ENCODE results near the gene EXOC6. TPM values are rescaled to one million over a fixed set of nuclear protein-coding genes. Genes with fewer than 3 reads are reported as not detected.
A peak's percentile ranks its signal among the peaks of the same experiment; 100 is the strongest.

The EXOC6 gene
- total and polyA plus RNA-seq, 8 donors = 1.7 to 21.3 (median 4.6) TPM

DNA sequence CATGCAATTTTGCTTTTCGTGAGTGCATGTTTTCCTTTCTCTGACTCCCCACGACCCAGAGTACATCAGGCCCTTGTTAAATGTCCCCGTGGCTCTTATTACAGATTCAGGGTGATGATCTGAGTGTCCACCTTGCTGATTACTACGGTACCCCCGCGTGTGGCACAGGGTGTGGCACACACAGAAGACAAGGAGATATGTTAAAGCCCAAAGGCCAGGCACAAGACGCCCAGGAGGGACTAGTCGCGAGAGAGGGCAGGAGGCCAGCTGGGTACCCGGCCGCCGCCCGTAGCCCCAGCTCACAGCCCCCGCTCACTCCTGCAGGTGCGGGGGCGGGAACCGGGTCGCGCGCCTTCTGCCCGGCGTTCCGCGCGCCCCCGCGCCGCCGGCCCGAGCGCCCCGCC, 281 bp upstream of the EXOC6 start:
- TF ChIP-seq POLR2AphosphoS5 (IDR thresholded peaks at IDR 0.05) = no peak
- TF ChIP-seq EP300 (IDR thresholded peaks at IDR 0.05) = no peak
- TF ChIP-seq POLR2A (IDR thresholded peaks at IDR 0.05) = no peak
- no peak for TF ChIP-seq CTCF (IDR thresholded peaks at IDR 0.05)
- no peak for DNase-seq
- peak overlapping the region; percentile 82 to 97 (median 94) for H3K27ac ChIP-seq
- H3K36me3 ChIP-seq = no peaks in the 10 kb centered on the region
- H3K4me3 ChIP-seq = peak overlapping the region; percentile 91 to 99 (median 96)
- no peaks in the 10 kb centered on the region for H3K27me3 ChIP-seq
- H3K9me3 ChIP-seq = no peaks in the 10 kb centered on the region
- intact Hi-C loops (cut with DNase I; ENCODE audit: low total_unique reads) = no loop called here
- H3K4me1 ChIP-seq = peaks cover 6 to 33% (median 17%) of the 10 kb centered on the region in 4 donors
- WGBS, 5 donors = 1 to 3% (median 2%) methylated on average over 7 to 32 of the region's 32 CpGs

DNA sequence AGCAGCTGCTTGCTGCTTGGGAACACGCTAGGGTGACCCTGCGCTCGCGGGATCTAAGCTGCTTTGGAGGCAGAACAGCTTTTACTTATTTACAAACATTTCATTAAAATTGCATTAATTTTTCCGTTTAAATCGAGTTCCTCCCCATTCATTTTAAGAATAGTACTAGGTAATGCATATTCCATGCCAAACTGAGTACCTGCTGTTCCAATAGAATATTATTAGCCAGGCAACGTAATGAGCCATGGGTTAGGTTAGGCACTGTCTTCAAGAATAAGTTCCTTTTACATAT, 860 bp downstream of the EXOC6 start:
- Histone ChIP-seq H3K27me3 (no peaks in the 10 kb centered on the region), H3K9me3 (no peaks in the 10 kb centered on the region), H3K27ac (peak overlapping the region; percentile 82 to 97 (median 94)), H3K36me3 (no peaks in the 10 kb centered on the region), H3K4me1 (peaks cover 6 to 27% (median 17%) of the 10 kb centered on the region in 4 donors), H3K4me3 (peak overlapping the region; percentile 91 to 99 (median 96))
- DNase-seq = no peak
- TF ChIP-seq POLR2AphosphoS5 (IDR thresholded peaks at IDR 0.05) (no peak), POLR2A (IDR thresholded peaks at IDR 0.05) (no peak), CTCF (IDR thresholded peaks at IDR 0.05) (no peak), EP300 (IDR thresholded peaks at IDR 0.05) (no peak)
- intact Hi-C loops (cut with DNase I; ENCODE audit: low total_unique reads) = no loop called here
- 0 to 1% (median 1%) methylated on average over 7 of the region's 7 CpGs for WGBS, 5 donors

DNA sequence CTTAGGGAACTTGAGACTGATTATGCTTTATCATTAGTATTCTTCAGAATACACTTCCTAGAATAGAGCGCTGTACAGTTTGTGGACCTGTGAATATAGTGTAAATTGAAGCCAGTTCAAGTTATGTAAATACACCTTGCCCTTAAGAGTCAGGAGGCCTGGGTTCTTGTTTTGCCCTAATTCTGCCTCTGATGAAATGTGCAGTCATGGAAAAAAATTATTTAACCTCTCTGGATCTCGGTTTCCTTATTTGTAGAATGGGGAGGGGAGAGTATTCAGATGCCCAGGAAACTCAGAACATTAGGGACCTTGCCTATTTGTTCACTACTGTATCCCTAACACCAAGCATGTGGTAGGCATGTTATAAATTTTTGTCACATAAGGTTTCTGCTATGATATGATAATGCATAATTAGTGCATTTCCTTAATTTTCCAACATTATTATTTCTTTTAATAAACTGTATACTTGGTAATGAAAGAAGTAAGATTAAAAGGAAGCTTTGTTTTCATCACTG, 1.3 kb downstream of the EXOC6 start:
- 28 to 39% (median 33%) methylated on average over 2 of the region's 2 CpGs for WGBS, 5 donors
- no peaks in the 10 kb centered on the region for H3K36me3 ChIP-seq

GRCh38 chr10:92850185-92850584, 1.9 kb downstream of the EXOC6 start:
- no peaks in the 10 kb centered on the region for H3K27me3 ChIP-seq
- 87 to 95% (median 90%) methylated on average over 2 of the region's 2 CpGs for WGBS, 5 donors
- no peaks in the 10 kb centered on the region for H3K36me3 ChIP-seq
- no peaks in the 10 kb centered on the region for H3K9me3 ChIP-seq
- intact Hi-C loops (cut with DNase I; ENCODE audit: low total_unique reads) = no loop called here
- no peak overlapping the region for H3K4me3 ChIP-seq
- H3K4me1 ChIP-seq = peaks cover 6 to 27% (median 17%) of the 10 kb centered on the region in 4 donors
- DNase-seq = no peak
- TF ChIP-seq POLR2A (IDR thresholded peaks at IDR 0.05) (no peak), EP300 (IDR thresholded peaks at IDR 0.05) (no peak), POLR2AphosphoS5 (IDR thresholded peaks at IDR 0.05) (no peak), CTCF (IDR thresholded peaks at IDR 0.05) (no peak)
- H3K27ac ChIP-seq = no peak overlapping the region

More for the DNA sequence above, 1.3 kb downstream of the EXOC6 start:
- Histone ChIP-seq H3K27me3 (no peaks in the 10 kb centered on the region), H3K27ac (no peak overlapping the region), H3K9me3 (no peaks in the 10 kb centered on the region), H3K4me1 (peaks cover 6 to 27% (median 17%) of the 10 kb centered on the region in 4 donors), H3K4me3 (peak overlapping the region; percentile 91 to 99 (median 96))
- intact Hi-C loops (cut with DNase I; ENCODE audit: low total_unique reads) = no loop called here
- TF ChIP-seq CTCF (IDR thresholded peaks at IDR 0.05) (no peak), EP300 (IDR thresholded peaks at IDR 0.05) (no peak), POLR2A (IDR thresholded peaks at IDR 0.05) (no peak), POLR2AphosphoS5 (IDR thresholded peaks at IDR 0.05) (no peak)
- DNase-seq = no peak
